ENCODE results near the gene DGKB. TPM values are rescaled to one million over a fixed set of nuclear protein-coding genes. Genes with fewer than 3 reads are reported as not detected.

DGKB gene
- total RNA-seq, 1 experiment from 2014 or later = not detected

DNA sequence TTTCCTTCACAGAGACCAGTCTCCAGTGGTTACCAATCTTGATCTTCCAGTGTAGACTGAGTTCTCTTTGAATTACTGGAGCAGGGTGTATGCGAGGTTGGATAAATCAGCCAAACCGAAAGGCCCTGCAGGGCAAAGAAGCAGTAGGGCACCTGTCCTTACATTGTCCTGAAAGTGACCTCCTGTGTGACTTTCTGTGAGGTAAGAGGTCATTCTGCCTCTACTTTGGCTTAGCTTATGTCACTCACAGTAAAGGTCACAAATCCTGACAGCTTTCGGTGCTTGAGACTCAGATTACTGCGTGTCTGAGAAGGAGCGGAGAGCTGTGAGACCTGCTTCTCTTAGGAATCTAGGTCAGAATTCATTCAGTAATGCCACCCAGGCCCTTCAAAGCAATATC, 660.4 kb downstream of the DGKB start:
- ChIA-PET CTCF (no interaction called here), POLR2A (interaction anchor here (0.6 kb wide), 1 partner anchor 243 kb away, joined by 5 read pairs; no protein-coding TSS in a partner anchor)
- Histone ChIP-seq H3K27ac (ENCODE audit: low read length) (no peak overlapping the region), H3K9me3 (ENCODE audit: control insufficient read depth, insufficient read depth, low read depth, low read length) (no peaks in the 10 kb centered on the region), H3K36me3 (ENCODE audit: control insufficient read depth, insufficient read depth, low read length) (no peaks in the 10 kb centered on the region), H3K27me3 (ENCODE audit: control insufficient read depth, insufficient read depth, low read length) (no peaks in the 10 kb centered on the region), H3K4me3 (ENCODE audit: low read depth in 2 of 2, low read length in 2 of 2) (no peak overlapping the region), H3K4me1 (ENCODE audit: control insufficient read depth, insufficient read depth, low read length) (no peaks in the 10 kb centered on the region)
- no peak for TF ChIP-seq TCF7L2 (IDR thresholded peaks at IDR 0.05; ENCODE audit: low read depth, low read length)
- ATAC-seq (no peak), DNase-seq (ENCODE audit: low read depth, low spot score) (no peak)
- in situ Hi-C loops (cut with HindIII; ENCODE audit: low pct_unique_long_range_greater_than_20kb, low sequenced_read_pairs) = no loop called here
- intact Hi-C loops (cut with micrococcal nuclease; ENCODE audit: unreplicated experiment) = no loop called here
- no TSS peak for BruUV-seq (replicated peaks)

DNA sequence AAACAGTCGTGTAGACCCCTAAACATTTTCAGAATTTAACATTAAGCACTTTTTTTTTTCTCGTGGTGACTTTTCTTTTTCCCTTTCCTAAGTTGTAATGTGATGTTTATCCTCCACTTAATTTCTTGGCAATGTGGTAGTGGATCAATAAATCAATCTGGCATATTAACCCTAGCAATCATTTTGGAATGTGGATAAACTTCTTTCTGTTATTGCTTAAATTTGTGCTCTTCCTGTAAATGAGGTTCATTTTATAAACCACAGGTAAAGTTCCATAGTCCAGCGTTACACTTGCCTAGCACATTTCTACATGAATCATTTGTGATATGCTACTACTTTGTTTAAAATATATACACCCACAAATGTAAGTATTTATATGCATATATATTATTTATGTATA, 665.7 kb downstream of the DGKB start:
- Histone ChIP-seq H3K4me3 (ENCODE audit: low read depth in 2 of 2, low read length in 2 of 2) (no peak overlapping the region), H3K27me3 (ENCODE audit: control insufficient read depth, insufficient read depth, low read length) (no peaks in the 10 kb centered on the region), H3K9me3 (ENCODE audit: control insufficient read depth, insufficient read depth, low read depth, low read length) (no peaks in the 10 kb centered on the region), H3K4me1 (ENCODE audit: control insufficient read depth, insufficient read depth, low read length) (no peaks in the 10 kb centered on the region), H3K36me3 (ENCODE audit: control insufficient read depth, insufficient read depth, low read length) (no peaks in the 10 kb centered on the region), H3K27ac (ENCODE audit: low read length) (no peak overlapping the region)
- DNase-seq (ENCODE audit: low read depth, low spot score) (no peak), ATAC-seq (no peak)
- POLR2A ChIA-PET = no interaction called here
- TF ChIP-seq, protein P1, sequence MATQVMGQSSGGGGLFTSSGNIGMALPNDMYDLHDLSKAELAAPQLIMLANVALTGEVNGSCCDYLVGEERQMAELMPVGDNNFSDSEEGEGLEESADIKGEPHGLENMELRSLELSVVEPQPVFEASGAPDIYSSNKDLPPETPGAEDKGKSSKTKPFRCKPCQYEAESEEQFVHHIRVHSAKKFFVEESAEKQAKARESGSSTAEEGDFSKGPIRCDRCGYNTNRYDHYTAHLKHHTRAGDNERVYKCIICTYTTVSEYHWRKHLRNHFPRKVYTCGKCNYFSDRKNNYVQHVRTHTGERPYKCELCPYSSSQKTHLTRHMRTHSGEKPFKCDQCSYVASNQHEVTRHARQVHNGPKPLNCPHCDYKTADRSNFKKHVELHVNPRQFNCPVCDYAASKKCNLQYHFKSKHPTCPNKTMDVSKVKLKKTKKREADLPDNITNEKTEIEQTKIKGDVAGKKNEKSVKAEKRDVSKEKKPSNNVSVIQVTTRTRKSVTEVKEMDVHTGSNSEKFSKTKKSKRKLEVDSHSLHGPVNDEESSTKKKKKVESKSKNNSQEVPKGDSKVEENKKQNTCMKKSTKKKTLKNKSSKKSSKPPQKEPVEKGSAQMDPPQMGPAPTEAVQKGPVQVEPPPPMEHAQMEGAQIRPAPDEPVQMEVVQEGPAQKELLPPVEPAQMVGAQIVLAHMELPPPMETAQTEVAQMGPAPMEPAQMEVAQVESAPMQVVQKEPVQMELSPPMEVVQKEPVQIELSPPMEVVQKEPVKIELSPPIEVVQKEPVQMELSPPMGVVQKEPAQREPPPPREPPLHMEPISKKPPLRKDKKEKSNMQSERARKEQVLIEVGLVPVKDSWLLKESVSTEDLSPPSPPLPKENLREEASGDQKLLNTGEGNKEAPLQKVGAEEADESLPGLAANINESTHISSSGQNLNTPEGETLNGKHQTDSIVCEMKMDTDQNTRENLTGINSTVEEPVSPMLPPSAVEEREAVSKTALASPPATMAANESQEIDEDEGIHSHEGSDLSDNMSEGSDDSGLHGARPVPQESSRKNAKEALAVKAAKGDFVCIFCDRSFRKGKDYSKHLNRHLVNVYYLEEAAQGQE (IDR thresholded peaks at IDR 0.05; ENCODE audit: insufficient read depth in 1 of 2, low read depth in 2 of 2, low read length in 1 of 2) = no peak
- TF ChIP-seq TCF7L2 (IDR thresholded peaks at IDR 0.05; ENCODE audit: low read depth, low read length) (no peak), POLR2AphosphoS5 (IDR thresholded peaks at IDR 0.05; ENCODE audit: low read depth, low read length) (no peak), SIN3A (IDR thresholded peaks at IDR 0.05; ENCODE audit: borderline replicate concordance, insufficient read depth, low read depth, low read length) (no peak)
- TF ChIP-seq, protein P2, sequence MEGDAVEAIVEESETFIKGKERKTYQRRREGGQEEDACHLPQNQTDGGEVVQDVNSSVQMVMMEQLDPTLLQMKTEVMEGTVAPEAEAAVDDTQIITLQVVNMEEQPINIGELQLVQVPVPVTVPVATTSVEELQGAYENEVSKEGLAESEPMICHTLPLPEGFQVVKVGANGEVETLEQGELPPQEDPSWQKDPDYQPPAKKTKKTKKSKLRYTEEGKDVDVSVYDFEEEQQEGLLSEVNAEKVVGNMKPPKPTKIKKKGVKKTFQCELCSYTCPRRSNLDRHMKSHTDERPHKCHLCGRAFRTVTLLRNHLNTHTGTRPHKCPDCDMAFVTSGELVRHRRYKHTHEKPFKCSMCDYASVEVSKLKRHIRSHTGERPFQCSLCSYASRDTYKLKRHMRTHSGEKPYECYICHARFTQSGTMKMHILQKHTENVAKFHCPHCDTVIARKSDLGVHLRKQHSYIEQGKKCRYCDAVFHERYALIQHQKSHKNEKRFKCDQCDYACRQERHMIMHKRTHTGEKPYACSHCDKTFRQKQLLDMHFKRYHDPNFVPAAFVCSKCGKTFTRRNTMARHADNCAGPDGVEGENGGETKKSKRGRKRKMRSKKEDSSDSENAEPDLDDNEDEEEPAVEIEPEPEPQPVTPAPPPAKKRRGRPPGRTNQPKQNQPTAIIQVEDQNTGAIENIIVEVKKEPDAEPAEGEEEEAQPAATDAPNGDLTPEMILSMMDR (IDR thresholded peaks at IDR 0.05) = no peak
- CTCF ChIA-PET = no interaction called here
- intact Hi-C loops (cut with micrococcal nuclease; ENCODE audit: unreplicated experiment) = no loop called here
- BruUV-seq (replicated peaks) = no TSS peak
- in situ Hi-C loops (cut with HindIII; ENCODE audit: low pct_unique_long_range_greater_than_20kb, low sequenced_read_pairs) = no loop called here

DNA sequence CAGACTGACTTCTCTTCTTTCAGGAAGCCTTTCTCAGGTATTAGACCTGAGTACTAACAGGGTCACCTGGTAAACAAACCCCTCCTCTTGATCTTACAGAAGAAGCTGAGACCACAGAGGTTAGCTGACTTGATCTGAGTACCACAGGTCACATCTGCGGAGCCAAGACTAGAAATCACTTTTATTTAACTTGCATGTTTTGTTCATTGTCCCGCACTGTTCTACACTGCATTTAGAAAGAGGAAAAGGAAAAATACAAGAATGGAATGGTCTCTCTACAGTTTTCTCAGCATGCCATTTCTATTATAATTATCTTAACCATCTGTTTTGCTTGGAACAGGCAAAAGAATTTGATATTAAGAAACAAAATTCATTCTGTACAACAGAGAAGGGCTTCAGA, 667.5 kb downstream of the DGKB start:
- TF ChIP-seq, protein P1 (IDR thresholded peaks at IDR 0.05; ENCODE audit: insufficient read depth in 1 of 2, low read depth in 2 of 2, low read length in 1 of 2) = no peak
- no peak for TF ChIP-seq TCF7L2 (IDR thresholded peaks at IDR 0.05; ENCODE audit: low read depth, low read length)
- TF ChIP-seq SIN3A (IDR thresholded peaks at IDR 0.05; ENCODE audit: borderline replicate concordance, insufficient read depth, low read depth, low read length) = no peak
- no peak for TF ChIP-seq POLR2AphosphoS5 (IDR thresholded peaks at IDR 0.05; ENCODE audit: low read depth, low read length)
- Histone ChIP-seq H3K9me3 (ENCODE audit: control insufficient read depth, insufficient read depth, low read depth, low read length) (no peaks in the 10 kb centered on the region), H3K4me1 (ENCODE audit: control insufficient read depth, insufficient read depth, low read length) (no peaks in the 10 kb centered on the region), H3K4me3 (ENCODE audit: low read depth in 2 of 2, low read length in 2 of 2) (no peak overlapping the region), H3K36me3 (ENCODE audit: control insufficient read depth, insufficient read depth, low read length) (no peaks in the 10 kb centered on the region), H3K27me3 (ENCODE audit: control insufficient read depth, insufficient read depth, low read length) (no peaks in the 10 kb centered on the region), H3K27ac (ENCODE audit: low read length) (no peak overlapping the region)
- POLR2A ChIA-PET = no interaction called here
- DNase-seq (ENCODE audit: low read depth, low spot score) (no peak), ATAC-seq (no peak)
- BruUV-seq (replicated peaks) = no TSS peak
- CTCF ChIA-PET = no interaction called here
- in situ Hi-C loops (cut with HindIII; ENCODE audit: low pct_unique_long_range_greater_than_20kb, low sequenced_read_pairs) (no loop called here), intact Hi-C loops (cut with micrococcal nuclease; ENCODE audit: unreplicated experiment) (no loop called here)
